GM18507 (cell line): Measurements from ENCODE around the gene MINDY4.

Experiments used
- DNase-seq: peaks from one replicate; pipeline ENCODE4 v3.0.0; 2011; ENCODE audit warnings: low read depth; ENCODE audit not compliant: insufficient read length; ENCODE audit errors: extremely low spot score
- FAIRE-seq: peaks from 2 replicates; lab custom pipeline; 2011; peaks lifted over from hg19 to GRCh38; lab: Jason Lieb, UNC

MINDY4 gene

DNA sequence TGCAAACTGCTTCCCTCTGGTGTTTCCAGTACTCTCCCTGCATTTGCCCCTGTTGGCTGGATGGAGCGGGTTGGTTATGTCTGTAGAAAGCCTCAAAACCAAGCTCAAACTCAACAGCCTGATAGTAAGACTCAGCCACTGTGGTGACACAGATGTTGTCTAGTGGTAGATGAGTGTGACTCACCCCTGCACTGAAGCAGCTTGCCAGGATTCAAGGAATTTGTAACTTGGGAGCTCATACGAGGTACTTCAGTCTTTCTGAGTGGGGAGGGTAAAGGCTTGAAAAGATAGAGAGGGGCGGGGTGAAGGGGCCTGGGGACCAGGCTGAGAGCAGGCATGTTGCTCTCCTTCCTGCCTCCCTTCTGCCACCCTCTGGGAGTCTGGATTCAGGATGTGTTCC lies 117.5 kb downstream of the MINDY4 start:
- FAIRE-seq (no peak), DNase-seq (no peak)

DNA sequence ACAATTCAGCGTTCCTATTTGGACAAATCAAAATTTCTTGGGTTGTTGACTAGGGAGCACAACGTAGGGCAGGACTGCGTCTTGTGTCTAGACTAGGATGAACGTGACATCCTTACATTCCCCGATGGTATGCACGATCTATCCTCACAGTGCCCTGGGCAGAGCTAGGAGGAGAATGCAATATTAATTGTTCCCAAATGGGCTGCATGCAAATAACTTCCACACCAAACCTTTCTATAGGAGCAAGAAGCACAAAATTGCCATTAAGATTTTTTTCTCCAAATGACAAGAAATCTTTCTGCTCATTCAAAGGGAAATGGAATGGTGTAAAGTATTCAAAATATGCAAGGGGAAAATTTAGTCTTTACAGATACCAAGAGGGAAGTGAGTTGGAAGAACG lies 119.0 kb downstream of the MINDY4 start:
- no peak for DNase-seq
- FAIRE-seq, result no peak

DNA sequence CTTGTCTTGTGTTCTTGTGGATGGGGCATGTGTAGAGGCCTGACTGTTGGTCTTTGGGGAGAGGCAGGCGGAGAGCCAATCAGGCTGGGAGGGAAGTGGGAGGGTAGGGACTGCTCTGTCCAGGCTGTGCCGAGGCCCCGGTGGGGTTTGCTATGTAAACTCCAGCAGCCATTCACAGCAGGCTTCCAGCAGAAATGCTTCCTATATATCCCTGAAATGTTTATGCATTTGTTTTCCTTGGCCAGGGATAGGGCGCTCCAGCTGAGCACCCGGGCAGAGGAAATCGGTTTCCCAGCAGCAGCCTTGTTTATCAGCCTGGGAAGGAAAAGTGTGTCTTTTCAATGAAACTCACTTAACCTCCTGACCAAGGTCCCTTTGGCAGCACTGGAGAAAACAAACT lies 122.1 kb downstream of the MINDY4 start:
- FAIRE-seq, result no peak
- DNase-seq, result no peak

DNA sequence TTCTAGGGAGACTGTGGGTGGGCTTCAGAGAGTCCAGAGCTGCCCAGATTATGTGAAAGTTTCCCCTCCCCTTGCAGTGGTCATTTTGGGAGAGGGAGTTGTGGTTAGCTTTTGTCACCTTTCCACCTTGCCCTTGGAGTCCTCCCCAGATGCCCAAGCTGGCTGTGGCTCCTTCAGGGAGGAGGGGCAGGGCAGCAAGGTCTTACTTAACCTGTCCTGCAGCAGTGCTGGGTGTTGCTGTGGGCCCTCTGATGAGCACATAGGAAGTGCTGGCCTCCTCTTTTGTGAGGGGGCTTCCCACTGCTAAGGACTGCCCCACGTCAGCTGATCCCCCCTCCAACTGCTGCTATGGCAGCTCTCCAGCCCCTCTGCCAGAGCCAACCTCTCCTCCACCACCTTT lies 122.8 kb downstream of the MINDY4 start:
- FAIRE-seq (no peak), DNase-seq (no peak)

DNA sequence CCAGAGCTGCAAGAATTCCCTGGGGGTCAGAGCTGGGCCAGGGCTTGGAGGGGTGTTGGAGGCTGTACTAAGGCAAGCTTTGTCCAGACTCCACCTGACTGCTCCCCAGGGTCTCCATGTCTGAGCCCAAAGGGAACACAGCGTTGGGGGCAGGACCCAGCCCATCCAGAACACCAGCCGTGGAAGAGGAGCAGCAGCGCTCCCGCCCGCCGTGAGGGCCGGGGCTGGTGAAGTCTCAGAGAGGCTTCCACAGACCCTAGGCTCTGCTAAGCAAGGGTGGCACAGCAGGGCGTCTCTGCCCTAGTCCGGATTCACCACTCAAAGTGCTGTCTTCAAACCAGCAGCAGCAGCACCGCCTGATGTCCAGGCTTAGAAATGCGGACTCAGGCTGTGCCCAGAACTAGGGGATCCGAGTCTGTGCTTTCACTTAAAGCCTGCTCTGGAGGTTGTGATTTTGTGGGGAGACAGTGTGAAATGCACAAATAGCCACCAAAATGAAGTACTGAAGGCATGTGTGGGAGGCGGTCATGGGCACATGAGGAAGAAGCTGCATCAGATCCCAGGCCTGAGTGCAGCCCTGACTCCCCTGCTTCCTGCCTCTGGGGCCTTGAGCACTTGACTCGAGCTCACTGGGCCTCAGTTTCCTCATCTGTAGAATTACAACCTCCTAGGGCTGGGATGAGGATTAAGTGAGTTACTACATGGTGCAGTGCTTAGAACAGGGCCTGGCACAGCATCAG lies 123.8 kb downstream of the MINDY4 start:
- DNase-seq (no peak), FAIRE-seq (no peak)

DNA sequence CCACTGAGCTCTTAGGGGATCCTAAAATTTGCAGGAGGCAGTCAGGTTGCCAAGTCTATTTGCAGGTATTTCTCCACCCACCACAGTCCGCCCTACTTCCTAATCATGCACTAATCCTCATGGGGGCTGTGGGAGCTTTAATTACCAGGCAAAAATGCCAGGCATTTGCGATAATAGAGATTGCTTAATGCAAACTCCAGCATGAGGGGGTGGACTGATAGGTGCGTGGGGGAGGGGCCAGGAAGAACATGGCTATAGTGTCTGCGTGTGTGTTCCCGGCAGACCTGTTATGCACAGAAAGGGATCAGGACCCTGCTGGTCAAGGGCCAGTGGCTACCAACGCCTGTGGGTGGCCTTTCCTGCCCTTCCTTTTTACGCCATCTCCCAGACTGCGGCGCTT lies 124.8 kb downstream of the MINDY4 start:
- no peak for FAIRE-seq
- DNase-seq, result no peak

DNA sequence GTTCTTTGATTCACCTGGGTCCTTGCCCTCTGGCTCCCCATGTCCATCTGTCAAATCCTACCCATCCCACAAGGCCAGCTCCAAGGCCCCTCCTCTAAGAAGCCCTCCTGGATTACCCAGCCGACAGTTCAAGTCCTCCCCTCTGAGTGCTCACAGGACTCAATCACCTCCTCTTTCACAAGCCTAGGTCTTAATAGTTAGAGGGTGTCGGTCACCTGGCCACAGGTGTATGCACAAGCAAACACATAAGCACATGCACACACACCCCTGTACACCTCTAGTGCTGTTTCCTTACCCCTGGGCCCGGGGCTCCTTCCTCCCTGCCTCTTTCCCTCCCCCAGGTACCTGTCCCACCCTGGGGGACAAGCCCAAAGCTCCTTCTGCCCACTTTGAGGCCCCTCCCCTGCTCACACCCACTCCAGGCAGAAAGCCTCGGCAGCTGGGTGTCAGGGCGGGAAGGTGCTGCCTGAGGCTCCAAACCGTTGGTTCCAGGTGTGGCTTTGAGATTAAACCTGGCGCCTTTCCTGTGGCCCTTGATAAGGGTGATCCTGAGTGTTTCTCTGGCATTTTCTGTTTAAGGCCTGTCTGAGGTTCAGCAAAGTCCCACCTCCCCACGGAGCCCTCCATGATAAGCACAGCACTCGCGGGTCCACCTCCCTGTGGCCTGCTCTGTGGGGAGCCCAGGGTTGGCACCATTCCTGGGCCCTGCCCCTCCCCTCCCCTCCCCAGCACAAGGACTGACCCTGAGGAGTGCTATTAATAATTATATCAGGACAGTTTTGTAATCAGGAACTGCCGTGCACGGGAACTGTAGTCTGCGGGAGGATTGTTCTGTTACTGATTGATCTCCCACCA lies 125.8 kb downstream of the MINDY4 start:
- no peak for FAIRE-seq
- DNase-seq, result no peak

DNA sequence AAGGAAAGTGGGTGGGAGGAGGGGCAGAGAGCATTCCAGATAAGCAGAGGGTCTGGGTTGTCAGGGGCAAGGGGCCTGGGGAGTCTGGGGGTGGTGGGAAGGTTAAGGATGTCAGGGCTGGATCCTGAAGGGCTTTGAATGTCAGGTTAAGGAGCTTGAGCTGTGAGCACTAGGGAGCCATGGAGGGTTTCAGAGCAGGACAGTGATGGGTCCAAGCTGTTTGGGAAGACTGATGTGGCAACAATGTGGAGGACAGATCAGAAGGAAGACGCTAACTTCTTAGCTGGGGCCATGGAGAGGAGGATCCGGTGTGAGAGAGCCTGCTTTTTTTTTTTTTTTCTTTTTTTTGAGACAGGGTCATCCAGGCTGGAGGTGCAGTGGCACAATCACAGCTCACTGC lies 126.6 kb downstream of the MINDY4 start:
- no peak for FAIRE-seq
- DNase-seq, result no peak

DNA sequence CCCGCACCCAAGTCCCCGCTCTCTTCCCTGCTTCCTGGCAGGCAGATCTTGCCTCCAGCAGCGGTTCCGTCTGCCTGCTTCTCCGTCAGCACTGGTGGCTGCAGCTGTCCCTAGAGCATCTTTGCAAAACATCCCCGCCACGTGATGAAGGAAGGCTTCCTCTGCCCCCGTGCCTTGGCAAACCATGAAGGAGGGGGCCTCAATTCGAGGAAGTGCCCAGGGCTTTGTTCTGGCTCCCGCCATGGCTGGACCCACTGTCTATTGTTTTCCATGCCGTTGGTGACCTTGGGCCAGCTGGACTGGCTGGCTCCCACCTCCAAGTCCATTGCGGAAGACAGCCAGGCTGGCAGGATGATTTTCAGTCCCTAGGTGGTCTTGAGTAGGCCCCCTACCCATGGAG lies 127.2 kb downstream of the MINDY4 start:
- DNase-seq (no peak), FAIRE-seq (no peak)

DNA sequence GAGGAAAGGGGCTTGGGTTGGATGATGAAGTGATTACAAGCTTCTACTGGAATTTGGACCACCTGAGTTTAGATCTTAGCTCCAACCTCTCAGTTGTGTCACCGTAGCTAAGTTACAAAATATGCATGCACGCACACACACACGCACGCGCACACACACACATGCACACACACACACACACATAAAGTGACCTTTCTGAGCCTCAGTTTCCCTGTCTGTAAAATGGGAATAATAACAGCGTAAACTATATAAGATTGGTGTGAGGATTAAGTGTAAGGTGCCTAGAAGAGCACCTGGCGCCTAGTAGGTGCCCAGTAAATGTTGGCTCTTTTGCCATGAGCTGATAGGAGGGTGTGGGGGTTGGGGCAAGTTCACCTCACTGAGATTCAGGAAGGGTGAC lies 127.8 kb downstream of the MINDY4 start:
- FAIRE-seq, result no peak
- no peak for DNase-seq

DNA sequence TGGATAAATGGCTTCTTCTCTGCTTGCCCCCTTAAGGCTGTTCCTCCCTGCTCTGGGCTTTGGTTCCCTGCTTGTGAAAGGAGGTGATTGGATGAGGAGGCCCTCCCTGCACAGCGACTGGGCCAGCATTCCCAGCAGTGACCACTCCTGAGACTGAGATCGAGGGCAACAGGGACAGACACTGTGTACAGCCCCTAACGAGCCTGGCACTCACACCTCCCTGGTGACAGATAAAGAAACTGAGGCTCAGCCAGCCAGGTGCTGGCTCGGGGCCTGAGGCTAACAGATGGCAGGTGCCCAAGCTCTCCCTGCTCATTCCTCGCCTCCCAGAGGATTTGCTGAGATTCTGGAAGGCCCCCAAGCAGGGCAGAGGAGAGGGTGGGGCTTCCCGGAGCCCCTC lies 128.4 kb downstream of the MINDY4 start:
- FAIRE-seq, result no peak
- no peak for DNase-seq

DNA sequence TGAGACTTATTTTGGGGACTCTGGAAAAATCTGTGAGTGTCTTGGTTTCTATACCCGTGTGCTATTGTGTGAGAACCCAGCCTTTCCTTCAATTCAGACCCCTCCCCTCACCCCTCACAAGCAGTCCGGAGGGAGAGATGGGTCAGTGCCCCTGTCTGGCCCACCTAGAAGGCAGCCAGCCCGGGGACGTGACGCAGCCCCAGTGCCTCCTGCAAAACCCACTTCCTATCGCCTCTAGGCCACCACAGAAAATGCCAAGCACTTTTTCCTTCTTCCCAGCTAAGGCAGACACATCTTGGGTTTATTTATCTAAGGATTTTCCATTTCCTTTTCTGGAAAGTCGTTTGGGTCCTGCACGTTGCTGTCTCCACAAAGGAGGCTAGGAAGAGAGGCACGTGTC lies 128.8 kb downstream of the MINDY4 start:
- DNase-seq, result no peak
- no peak for FAIRE-seq

DNA sequence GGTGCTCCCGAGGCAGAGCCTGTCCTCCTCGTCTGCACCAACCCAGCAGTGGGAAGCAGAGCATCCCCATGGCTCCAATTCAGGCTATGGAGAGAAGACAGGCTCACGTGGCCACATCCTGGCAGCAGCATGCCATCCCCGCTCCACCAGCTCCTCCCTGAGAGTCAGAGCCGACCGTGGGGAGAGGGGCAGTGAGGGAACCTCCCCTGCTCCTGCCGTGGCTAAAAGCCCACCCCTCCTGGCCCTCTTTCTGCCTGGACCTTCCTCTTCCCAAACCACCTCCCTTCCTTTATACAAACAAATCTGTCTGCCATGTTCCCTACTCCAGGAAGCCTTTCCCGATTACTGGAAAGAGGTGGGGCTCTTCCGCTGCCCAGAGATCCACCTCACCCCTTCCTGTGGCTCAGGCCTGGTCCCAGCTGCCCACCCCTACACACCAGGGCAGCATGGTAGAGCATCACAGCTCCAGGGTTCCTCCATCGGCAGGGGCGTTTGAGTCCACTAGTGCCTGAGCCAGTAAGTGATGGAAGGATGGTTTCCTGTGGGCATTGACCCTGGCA lies 129.7 kb downstream of the MINDY4 start:
- FAIRE-seq, result no peak
- no peak for DNase-seq

DNA sequence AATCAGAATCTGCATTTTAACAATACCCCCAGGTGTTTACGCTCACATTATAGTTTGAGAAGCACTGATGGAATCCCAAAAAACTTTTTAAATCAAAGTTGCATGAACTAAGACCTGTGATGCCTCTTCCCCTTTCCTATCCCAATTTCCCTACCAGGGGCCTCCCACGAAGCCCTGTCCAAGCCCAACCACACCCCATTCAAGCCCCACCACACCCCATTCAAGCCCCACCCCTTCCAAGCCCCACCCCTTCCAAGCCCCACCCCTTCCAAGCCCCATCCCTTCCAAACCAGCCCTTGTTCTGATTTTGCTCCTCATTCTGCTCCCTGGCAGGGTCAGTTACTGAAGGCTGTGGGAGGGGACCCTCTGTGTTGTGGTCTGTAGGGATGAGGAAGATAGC lies 130.6 kb downstream of the MINDY4 start:
- no peak for FAIRE-seq
- no peak for DNase-seq

DNA sequence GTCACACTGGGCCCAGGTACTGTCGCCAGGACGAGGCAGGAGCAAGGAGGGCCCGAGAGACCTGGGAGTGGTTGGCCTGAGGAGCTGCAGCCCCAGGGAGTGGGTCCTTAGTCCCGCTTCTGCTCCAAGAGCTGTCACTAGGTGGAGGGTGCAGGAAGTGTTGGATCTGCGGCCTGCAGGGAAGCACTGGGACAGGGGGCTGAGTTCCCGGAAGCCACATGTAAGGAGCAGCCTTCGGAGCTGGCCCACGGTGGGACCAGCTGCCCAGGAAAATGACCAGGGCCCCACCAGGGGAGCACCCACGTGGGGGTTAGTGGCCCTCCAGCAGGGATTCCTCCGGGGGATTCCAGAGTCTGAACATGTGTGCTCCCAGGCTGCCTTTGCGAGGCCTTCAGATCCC lies 131.2 kb downstream of the MINDY4 start:
- DNase-seq (no peak), FAIRE-seq (no peak)

DNA sequence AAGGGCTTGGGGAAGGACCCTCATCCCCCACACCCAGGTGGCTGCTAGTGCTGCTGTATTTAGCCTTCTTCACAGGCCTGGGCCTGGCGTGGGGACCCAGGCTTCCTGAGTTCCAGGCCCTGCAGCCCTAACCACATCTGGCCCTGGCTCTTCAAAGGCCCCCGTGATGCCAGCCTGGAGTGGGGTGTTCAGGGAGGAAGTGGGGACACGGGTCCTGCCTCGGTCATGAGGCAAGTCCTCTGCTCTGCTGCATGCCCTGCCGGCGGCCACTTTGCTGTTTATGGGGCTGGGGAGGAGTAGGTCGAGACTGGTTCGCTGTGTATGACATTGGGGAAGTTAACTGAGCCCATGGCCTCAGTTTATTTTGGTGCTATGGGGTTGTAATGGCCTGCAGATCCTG lies 131.9 kb downstream of the MINDY4 start:
- no peak for FAIRE-seq
- DNase-seq, result no peak

DNA sequence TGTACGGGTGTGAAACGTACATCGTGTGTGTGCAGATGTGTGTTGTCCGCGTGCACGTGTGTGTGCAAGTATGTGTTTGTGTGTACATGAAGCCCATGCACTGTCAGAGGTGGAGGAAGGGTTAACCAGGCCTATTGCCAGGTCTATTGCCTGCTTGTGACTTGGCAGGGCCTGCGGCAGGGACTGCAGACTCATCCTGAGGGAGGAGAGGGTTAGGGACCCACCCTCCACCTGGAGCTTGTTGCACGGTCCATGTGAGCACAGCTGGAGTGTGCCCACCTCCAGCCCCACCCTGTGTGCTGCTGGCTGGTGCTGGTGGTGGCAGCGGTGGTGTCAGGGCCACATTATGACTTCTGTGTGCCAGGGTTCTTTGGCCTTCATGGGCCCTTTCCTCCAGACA lies 133.3 kb downstream of the MINDY4 start:
- DNase-seq (no peak), FAIRE-seq (no peak)

DNA sequence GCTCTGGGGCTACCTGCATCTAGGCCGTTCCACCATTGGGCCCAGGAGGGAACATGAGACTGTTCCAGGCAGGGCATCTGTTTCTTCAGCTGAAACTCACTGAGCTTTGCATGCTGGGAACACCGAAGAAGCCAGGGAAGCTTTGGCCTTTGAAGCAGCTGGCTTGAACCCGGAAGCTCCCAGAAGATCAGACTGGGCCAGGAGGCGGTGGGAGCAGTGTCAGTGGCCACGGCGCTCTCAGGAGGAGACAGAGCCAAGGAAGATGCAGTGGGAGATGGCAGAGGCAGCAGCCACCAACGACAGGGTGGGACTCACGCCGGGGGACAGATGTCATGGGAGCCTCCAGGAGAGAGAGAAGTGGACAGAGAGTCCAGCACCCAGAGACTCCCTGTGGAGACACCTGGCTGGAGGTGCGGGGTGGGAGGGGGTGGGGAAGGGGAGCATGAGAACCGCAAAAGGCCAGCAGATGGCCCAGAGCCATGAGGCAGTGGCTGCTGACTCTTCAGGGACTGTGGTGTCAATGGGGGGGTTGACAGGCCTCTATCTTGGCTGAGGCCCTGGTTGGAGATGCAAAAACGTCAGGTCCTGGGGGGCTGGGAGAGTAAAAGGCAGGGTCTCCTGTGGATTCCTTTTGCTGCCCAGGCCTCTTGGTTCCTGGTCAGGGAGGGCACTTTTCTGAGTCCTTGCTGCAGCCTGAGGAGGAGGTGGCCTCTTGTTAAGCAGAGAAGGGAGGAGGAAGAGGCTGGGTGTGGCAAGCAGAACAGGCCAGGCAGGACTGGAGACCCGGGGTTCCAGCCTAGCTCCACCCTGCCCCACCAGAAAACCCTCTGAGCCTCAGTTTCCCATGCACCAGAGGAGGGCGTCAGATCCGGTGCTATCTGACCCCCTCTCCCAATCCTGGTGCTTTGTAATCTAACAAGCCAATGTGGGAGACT lies 134.1 kb downstream of the MINDY4 start:
- DNase-seq (no peak), FAIRE-seq (no peak)

DNA sequence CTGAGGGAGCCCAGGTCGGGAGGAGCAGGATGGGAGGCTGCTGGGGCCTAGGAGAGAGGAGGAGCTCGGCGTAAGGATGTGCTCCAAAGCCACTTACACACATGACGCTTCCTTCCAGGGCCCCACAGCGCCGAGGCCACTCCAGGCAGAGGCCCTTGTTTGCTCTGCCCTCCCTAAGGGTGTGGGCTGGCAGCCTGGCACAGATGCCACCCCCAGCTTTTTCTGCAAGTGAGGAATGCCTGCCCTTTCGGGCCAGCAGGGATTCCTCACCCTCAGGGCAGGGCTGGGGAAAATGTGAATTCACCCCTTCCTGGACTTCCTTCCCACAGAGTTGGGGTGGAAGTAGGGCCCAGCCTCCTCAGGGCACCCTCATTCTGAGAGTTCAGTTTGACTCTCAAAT lies 134.8 kb downstream of the MINDY4 start:
- FAIRE-seq, result no peak
- DNase-seq, result no peak
